HUES48 (cell line): ENCODE measurements around the gene PRRT1B.

Experiments
- H3K27ac ChIP-seq: one replicate; pipeline ENCODE4 v1.7.0; 2013; ENCODE audit warnings: low read depth, low read length, inconsistent platforms
- H3K27me3 ChIP-seq: 2 replicates; pipeline ENCODE4 v1.6.1; 2013; ENCODE audit warnings: mild to moderate bottlenecking, low read length; ENCODE audit not compliant: control insufficient read depth, insufficient read depth
- H3K36me3 ChIP-seq: 2 replicates; pipeline ENCODE4 v1.6.1; 2013; ENCODE audit warnings: low read length; ENCODE audit not compliant: control insufficient read depth, insufficient read depth
- H3K4me1 ChIP-seq: 2 replicates; pipeline ENCODE4 v1.6.1; 2013; ENCODE audit warnings: mild to moderate bottlenecking, low read length; ENCODE audit not compliant: control insufficient read depth, insufficient read depth
- H3K4me3 ChIP-seq: 2 replicates; pipeline ENCODE4 v1.5.1; 2013; ENCODE audit warnings: mild to moderate bottlenecking, low read depth, low read length
- H3K9ac ChIP-seq: 2 replicates; pipeline ENCODE4 v1.6.1; 2013; ENCODE audit warnings: mild to moderate bottlenecking, low read depth, low read length, moderate library complexity
- H3K9me3 ChIP-seq: 2 replicates; pipeline ENCODE4 v1.6.1; 2013; ENCODE audit warnings: low read length; ENCODE audit not compliant: control insufficient read depth, insufficient read depth

The PRRT1B gene

DNA sequence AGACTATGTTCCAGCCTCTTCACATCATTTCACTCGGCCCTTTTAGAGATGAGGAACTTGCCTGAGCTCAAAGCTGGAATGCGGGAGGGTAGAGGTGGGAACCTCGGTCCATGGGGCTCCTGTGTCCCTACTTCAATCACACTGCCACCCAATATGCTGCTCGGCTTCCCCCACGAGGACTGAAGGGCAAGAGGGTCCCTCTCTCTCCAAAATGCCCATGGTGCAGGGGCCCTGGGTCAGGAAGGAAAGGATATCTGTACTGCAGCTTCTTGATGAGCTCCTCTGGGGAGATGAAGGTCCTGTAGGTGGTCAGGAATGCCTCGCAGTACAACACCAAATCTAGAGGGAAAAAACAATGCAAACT is 46.5 kb downstream of the PRRT1B start:
- peaks cover 66% of the 10 kb centered on the region for H3K36me3 ChIP-seq
- no peaks in the 10 kb centered on the region for H3K27me3 ChIP-seq
- no peaks in the 10 kb centered on the region for H3K4me1 ChIP-seq
- H3K27ac ChIP-seq, result no peak overlapping the region
- no peaks in the 10 kb centered on the region for H3K9me3 ChIP-seq
- H3K4me3 ChIP-seq, result no peak overlapping the region
- no peak overlapping the region for H3K9ac ChIP-seq

DNA sequence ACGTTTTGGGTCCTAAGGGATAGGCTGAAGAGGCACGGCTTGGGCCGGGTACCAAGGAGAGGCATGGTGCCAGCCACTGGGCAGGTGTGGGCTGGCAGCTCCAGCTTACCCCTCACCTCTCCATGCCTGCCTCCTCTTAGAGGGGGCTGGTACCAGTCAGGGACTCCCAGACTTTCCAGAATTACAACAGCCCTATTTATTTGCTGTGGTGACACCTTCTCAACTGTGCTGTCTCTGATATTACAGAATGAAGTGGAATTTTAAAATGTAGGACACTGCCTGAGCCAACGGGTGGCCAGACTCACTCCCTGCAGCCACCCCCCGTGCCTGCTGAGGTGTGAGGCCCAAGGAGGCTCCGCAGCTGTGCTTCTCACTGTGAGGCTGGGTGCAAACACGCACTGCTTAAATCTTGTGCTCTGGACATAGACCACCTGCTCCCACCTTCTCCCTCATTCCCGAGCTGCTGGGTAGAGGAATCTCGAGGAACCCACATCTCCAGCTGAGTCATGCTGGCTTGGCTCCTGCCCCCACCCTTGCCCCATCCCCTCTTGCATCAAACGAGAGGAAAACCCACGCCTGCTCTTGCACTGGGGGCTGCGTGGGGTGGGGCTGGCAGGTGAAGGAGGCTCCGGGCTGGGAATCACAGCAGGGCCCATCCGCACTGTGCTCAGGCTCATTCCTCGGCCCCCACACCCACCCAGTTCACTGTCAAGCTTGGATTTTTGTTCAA is 47.9 kb downstream of the PRRT1B start:
- peaks cover 70% of the 10 kb centered on the region for H3K36me3 ChIP-seq
- no peaks in the 10 kb centered on the region for H3K27me3 ChIP-seq
- H3K4me1 ChIP-seq, result no peaks in the 10 kb centered on the region
- H3K9me3 ChIP-seq, result no peaks in the 10 kb centered on the region
- H3K9ac ChIP-seq, result no peak overlapping the region
- H3K27ac ChIP-seq, result no peak overlapping the region
- no peak overlapping the region for H3K4me3 ChIP-seq

DNA sequence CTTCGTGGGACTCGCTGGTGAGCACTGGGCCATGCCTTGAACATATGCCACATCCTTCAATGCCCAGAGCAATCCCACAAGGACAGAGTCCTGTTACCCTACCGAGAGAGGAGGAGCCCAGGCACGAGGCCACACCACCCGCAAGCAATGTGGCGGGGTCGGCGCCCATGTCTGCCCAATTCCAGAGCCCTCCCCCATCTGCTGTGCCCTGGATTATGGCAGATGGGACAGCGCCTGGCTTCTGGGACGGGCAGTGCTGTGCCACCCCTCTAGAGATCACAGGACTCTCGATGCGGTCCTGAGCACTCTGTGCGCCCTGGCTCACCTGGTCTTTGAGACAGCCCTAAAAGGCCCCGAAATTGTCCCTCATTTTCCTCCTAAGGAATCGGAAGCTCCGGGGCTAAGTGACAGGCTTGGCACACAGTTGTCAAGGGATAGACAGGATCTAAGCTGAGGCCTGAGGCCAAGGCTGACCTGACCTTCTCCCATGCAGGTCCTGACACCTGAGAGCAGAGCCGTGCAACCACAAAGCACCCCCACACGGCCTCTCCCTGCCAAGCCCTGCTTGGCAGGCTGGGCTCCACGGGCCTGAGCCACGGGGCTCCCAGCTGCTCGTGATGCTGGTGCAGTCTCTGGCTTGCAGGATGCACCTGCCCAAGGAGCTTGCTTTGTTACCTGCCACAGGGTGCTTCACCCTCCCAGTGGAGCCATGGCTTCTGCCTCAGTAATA is 48.8 kb downstream of the PRRT1B start:
- Histone ChIP-seq H3K9ac (no peak overlapping the region), H3K4me1 (no peaks in the 10 kb centered on the region)

GRCh38 chr9:131594906-131595665 is 49.8 kb downstream of the PRRT1B start:
- no peaks in the 10 kb centered on the region for H3K27me3 ChIP-seq
- no peaks in the 10 kb centered on the region for H3K4me1 ChIP-seq
- H3K9me3 ChIP-seq, result no peaks in the 10 kb centered on the region
- no peak overlapping the region for H3K4me3 ChIP-seq
- H3K9ac ChIP-seq, result no peak overlapping the region
- H3K36me3 ChIP-seq, result peaks cover 61% of the 10 kb centered on the region
- H3K27ac ChIP-seq, result no peak overlapping the region

More for the DNA sequence above, 48.8 kb downstream of the PRRT1B start:
- no peak overlapping the region for H3K4me3 ChIP-seq
- no peak overlapping the region for H3K27ac ChIP-seq
- H3K36me3 ChIP-seq, result peaks cover 66% of the 10 kb centered on the region
- H3K27me3 ChIP-seq, result no peaks in the 10 kb centered on the region
- H3K9me3 ChIP-seq, result no peaks in the 10 kb centered on the region

- Histone ChIP-seq H3K27me3 (no peaks in the 10 kb centered on the region), H3K4me3 (no peak overlapping the region), H3K27ac (no peak overlapping the region), H3K4me1 (no peaks in the 10 kb centered on the region), H3K36me3 (peaks cover 57% of the 10 kb centered on the region), H3K9ac (no peak overlapping the region), H3K9me3 (no peaks in the 10 kb centered on the region)
Observed at GRCh38 chr9:131595696-131596429, 50.5 kb downstream of the PRRT1B start.

DNA sequence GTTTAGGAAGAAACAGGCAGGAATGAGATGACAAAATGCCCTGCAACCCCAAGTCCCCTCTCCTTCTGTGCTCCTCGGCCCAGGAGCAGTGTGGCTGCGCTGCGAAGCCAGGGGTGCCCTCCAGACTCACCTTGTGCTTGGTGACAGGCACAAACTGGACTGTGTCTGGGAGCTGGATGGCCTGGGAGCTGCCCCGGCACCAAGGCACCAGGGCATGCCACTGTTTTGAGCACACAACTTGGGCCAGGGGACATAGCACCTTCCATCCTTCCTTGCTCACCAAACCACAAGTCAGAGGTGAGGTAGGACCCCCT is 51.1 kb downstream of the PRRT1B start:
- H3K4me3 ChIP-seq, result no peak overlapping the region
- H3K9me3 ChIP-seq, result no peaks in the 10 kb centered on the region
- peaks cover 61% of the 10 kb centered on the region for H3K36me3 ChIP-seq
- no peak overlapping the region for H3K27ac ChIP-seq
- H3K9ac ChIP-seq, result no peak overlapping the region
- H3K4me1 ChIP-seq, result no peaks in the 10 kb centered on the region
- H3K27me3 ChIP-seq, result no peaks in the 10 kb centered on the region

DNA sequence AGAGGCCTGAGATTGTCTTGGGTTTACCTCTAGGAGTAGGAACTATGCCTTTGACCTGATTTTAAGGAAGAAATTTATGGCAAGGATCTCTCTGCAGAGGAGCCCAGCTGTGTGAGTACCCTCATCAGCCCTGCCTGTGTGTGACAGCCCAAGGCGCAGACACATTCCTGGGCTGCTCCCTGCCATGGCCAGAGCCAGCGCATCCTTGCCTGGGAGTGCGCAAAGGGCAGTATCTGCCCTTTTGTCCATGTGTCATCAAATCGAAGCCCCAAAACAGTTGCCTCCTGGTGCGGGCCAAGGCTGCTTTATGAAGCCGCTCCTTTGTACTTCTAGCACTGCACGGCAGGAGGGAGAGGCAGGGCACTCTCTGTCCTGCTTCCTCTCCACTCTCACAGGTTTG is 51.9 kb downstream of the PRRT1B start:
- H3K4me3 ChIP-seq, result no peak overlapping the region
- H3K9me3 ChIP-seq, result no peaks in the 10 kb centered on the region
- H3K36me3 ChIP-seq, result peaks cover 64% of the 10 kb centered on the region
- H3K27ac ChIP-seq, result no peak overlapping the region
- H3K4me1 ChIP-seq, result no peaks in the 10 kb centered on the region
- H3K9ac ChIP-seq, result no peak overlapping the region
- no peaks in the 10 kb centered on the region for H3K27me3 ChIP-seq

DNA sequence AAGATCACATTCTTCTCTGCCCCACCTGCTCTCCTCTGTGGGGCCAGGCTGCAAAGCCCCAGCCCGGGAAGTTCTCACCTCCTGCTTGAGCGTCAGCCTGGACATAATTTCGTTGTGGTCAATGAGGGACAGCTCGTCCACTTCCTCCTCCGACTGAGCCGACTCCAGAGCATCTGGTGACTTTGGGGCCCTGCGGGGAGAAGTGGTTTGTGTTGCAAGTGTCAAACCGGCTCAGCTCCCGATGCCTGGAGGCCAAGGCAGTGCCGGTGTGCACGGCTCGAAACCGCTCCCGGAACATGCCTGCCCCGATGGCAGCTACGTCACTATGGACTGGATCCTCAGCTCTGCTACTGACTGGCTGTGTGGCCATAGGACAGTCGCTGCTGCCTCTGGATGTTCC is 52.8 kb downstream of the PRRT1B start:
- H3K27ac ChIP-seq, result no peak overlapping the region
- no peak overlapping the region for H3K4me3 ChIP-seq
- H3K27me3 ChIP-seq, result no peaks in the 10 kb centered on the region
- peaks cover 64% of the 10 kb centered on the region for H3K36me3 ChIP-seq
- H3K9me3 ChIP-seq, result no peaks in the 10 kb centered on the region
- no peaks in the 10 kb centered on the region for H3K4me1 ChIP-seq
- H3K9ac ChIP-seq, result no peak overlapping the region

DNA sequence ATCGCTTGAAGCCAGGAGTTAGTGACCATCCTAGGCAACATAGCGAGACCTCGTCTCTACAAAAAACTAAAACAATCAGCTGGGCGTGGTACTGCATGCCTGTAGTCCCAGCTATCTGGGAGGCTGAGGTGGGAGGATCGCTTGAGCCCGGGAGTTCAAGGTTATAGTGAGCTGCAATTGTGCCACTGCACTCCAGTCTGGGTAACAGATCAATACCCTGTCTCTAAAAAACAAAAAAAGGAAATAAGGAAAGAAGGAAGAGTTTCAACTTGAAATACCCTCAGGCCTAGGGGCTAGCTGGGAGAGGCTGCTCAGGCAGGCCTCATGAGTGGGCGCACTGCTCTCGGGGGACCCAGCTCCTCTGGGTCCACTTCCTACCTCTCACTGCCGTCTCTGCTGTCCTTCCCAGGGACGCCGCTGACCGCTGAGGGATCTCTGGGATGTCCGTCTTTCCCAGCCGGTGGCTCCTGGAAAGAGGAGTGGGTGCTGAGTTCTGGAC is 56.4 kb downstream of the PRRT1B start:
- Histone ChIP-seq H3K36me3 (peaks cover 38% of the 10 kb centered on the region), H3K4me1 (no peaks in the 10 kb centered on the region)

DNA sequence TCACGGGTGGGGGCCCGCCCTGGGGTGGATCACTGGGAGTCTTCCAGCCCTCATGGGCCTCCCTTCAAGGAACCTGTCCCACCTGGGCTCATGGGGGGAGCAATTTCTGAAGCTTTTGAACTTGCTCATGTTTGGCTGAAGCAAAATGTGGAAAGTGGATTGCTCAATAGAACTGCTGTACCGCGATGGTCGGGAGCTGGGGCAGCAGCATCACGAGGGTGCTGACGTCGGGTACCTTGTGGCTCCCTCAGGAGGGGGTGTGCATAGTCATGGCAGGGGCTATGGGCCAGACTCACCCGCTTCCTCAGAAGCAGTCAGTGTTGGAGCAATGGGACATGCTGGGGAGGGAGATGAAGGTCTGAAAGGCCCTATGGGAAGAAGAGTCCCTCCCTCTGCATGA is 57.9 kb downstream of the PRRT1B start:
- H3K9me3 ChIP-seq, result no peaks in the 10 kb centered on the region
- peaks cover 9% of the 10 kb centered on the region for H3K4me1 ChIP-seq
- no peak overlapping the region for H3K4me3 ChIP-seq
- H3K27ac ChIP-seq, result no peak overlapping the region
- H3K27me3 ChIP-seq, result no peaks in the 10 kb centered on the region
- H3K36me3 ChIP-seq, result peaks cover 24% of the 10 kb centered on the region
- H3K9ac ChIP-seq, result no peak overlapping the region

More for the DNA sequence above, 56.4 kb downstream of the PRRT1B start:
- no peaks in the 10 kb centered on the region for H3K9me3 ChIP-seq
- no peak overlapping the region for H3K9ac ChIP-seq
- H3K27ac ChIP-seq, result no peak overlapping the region
- no peaks in the 10 kb centered on the region for H3K27me3 ChIP-seq
- no peak overlapping the region for H3K4me3 ChIP-seq
